Activated T-helper 17 cell treated with anti-CD3 and anti-CD28 coated beads, Interleukin-2, amount 50 U/mL, for 72 hours (primary cell): Measurements from ENCODE around the gene TRAPPC2B. TPM values are rescaled to one million over a fixed set of nuclear protein-coding genes. Genes with fewer than 3 reads are reported as not detected.
"Not testable (repeated sequence)": the region's sequence is repeated elsewhere in the genome, so short reads cannot be mapped to it uniquely, and the experiment has no call there.

Experiments
- ATAC-seq: fragments of 150-1000 bp; cut with Tn5 transposase; replicated peaks from 2 replicates; pipeline ENCODE4 v1.10.0; 2021; ENCODE audit warnings: mild to moderate bottlenecking, moderate library complexity
- H3K27ac Mint-ChIP-seq: one replicate; pipeline ENCODE4 v1.8.0; 2022; ENCODE audit warnings: mixed read lengths
- H3K27me3 Mint-ChIP-seq: one replicate; pipeline ENCODE4 v1.8.0; 2022; ENCODE audit warnings: mixed read lengths
- H3K36me3 Mint-ChIP-seq: one replicate; pipeline ENCODE4 v1.8.0; 2022; ENCODE audit warnings: low read depth, mild to moderate bottlenecking, mixed read lengths
- H3K4me1 Mint-ChIP-seq: one replicate; pipeline ENCODE4 v1.8.0; 2022; ENCODE audit warnings: mixed read lengths
- H3K4me3 Mint-ChIP-seq: one replicate; pipeline ENCODE4 v1.8.0; 2022; ENCODE audit warnings: mild to moderate bottlenecking, mixed read lengths
- H3K9me3 Mint-ChIP-seq: one replicate; pipeline ENCODE4 v1.8.0; 2022; ENCODE audit warnings: mixed read lengths
- total RNA-seq, 2 donors: library from RNA; stranded (reverse); gene quantifications; one replicate each; pipeline ENCODE4 v1.2.3, GENCODE V29; 2022

TRAPPC2B gene
- total RNA-seq, 2 donors from 2014 or later: 4.5 to 8.8 TPM

GRCh38 chr19:57351867-57352266 lies 11.5 kb upstream of the TRAPPC2B start:
- ATAC-seq: no peak
- peaks cover 61% of the 10 kb centered on the region for H3K36me3 Mint-ChIP-seq

GRCh38 chr19:57355916-57356315 lies 7.4 kb upstream of the TRAPPC2B start:
- Mint-ChIP-seq H3K9me3 (peaks cover 26% of the 10 kb centered on the region), H3K4me1 (peaks cover 28% of the 10 kb centered on the region), H3K27ac (no peak overlapping the region), H3K4me3 (no peak overlapping the region), H3K27me3 (no peaks in the 10 kb centered on the region), H3K36me3 (peaks cover 71% of the 10 kb centered on the region)
- ATAC-seq: no peak

More at GRCh38 chr19:57351867-57352266, 11.5 kb upstream of the TRAPPC2B start:
- H3K27ac Mint-ChIP-seq: peak overlapping the region; percentile 97
- peaks cover 31% of the 10 kb centered on the region for H3K4me1 Mint-ChIP-seq
- peak overlapping the region; percentile 98 for H3K4me3 Mint-ChIP-seq
- peaks cover 4% of the 10 kb centered on the region for H3K27me3 Mint-ChIP-seq
- H3K9me3 Mint-ChIP-seq: peaks cover 23% of the 10 kb centered on the region

GRCh38 chr19:57357406-57357805 lies 5.9 kb upstream of the TRAPPC2B start:
- Mint-ChIP-seq H3K36me3 (peaks cover 56% of the 10 kb centered on the region), H3K27me3 (no peaks in the 10 kb centered on the region), H3K9me3 (peaks cover 23% of the 10 kb centered on the region), H3K4me1 (peaks cover 14% of the 10 kb centered on the region), H3K27ac (no peak overlapping the region), H3K4me3 (no peak overlapping the region)
- no peak for ATAC-seq

- ATAC-seq: no peak
- peaks cover 25% of the 10 kb centered on the region for H3K9me3 Mint-ChIP-seq
- peaks cover 51% of the 10 kb centered on the region for H3K36me3 Mint-ChIP-seq
- H3K27ac Mint-ChIP-seq: no peak overlapping the region
- H3K27me3 Mint-ChIP-seq: no peaks in the 10 kb centered on the region
- peaks cover 21% of the 10 kb centered on the region for H3K4me1 Mint-ChIP-seq
- no peak overlapping the region for H3K4me3 Mint-ChIP-seq
Measured at GRCh38 chr19:57359300-57359699, 4.1 kb upstream of the TRAPPC2B start.

DNA sequence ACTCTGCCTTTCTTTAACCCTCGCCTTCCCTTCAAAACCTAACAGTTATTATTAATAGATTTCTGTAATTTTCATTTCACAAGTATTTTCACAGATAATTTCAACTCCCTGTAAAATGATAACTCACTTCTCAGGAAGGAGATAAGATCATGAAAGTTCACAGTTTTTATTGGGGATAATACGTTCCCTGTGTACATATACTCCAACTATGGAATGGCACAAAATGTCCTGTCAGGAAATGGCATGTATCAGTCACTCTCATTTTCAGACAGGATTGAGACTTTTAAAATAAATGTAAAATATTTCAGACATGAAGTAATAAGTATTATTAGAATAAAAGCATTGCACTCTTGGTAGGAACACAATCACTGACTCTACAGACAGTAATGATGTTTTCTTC lies 932 bp upstream of the TRAPPC2B start:
- peak overlapping the region; percentile 82 for H3K4me3 Mint-ChIP-seq
- peaks cover 22% of the 10 kb centered on the region for H3K36me3 Mint-ChIP-seq
- H3K9me3 Mint-ChIP-seq: peaks cover 11% of the 10 kb centered on the region
- H3K4me1 Mint-ChIP-seq: peaks cover 18% of the 10 kb centered on the region
- H3K27ac Mint-ChIP-seq: peak overlapping the region; percentile 96
- ATAC-seq: no peak
- no peaks in the 10 kb centered on the region for H3K27me3 Mint-ChIP-seq

GRCh38 chr19:57363688-57364181 lies 384 bp downstream of the TRAPPC2B start:
- Mint-ChIP-seq H3K9me3 (peaks cover 9% of the 10 kb centered on the region), H3K4me1 (peaks cover 18% of the 10 kb centered on the region), H3K27ac (peak overlapping the region; percentile 96), H3K4me3 (peak overlapping the region; percentile 82), H3K36me3 (peaks cover 16% of the 10 kb centered on the region), H3K27me3 (no peaks in the 10 kb centered on the region)
- ATAC-seq: peak; percentile 5

GRCh38 chr19:57366776-57367175 lies 3.4 kb downstream of the TRAPPC2B start:
- peaks cover 37% of the 10 kb centered on the region for H3K36me3 Mint-ChIP-seq
- peaks cover 9% of the 10 kb centered on the region for H3K9me3 Mint-ChIP-seq
- no peak overlapping the region for H3K4me3 Mint-ChIP-seq
- H3K4me1 Mint-ChIP-seq: peaks cover 18% of the 10 kb centered on the region
- no peak for ATAC-seq
- no peak overlapping the region for H3K27ac Mint-ChIP-seq
- H3K27me3 Mint-ChIP-seq: no peaks in the 10 kb centered on the region

GRCh38 chr19:57374179-57374578 lies 10.8 kb downstream of the TRAPPC2B start:
- Mint-ChIP-seq H3K27ac (no peak overlapping the region), H3K36me3 (peaks cover 90% of the 10 kb centered on the region), H3K9me3 (peaks cover 28% of the 10 kb centered on the region), H3K27me3 (no peaks in the 10 kb centered on the region), H3K4me1 (no peaks in the 10 kb centered on the region), H3K4me3 (no peak overlapping the region)
- no peak for ATAC-seq

GRCh38 chr19:57374647-57375046 lies 11.3 kb downstream of the TRAPPC2B start:
- H3K9me3 Mint-ChIP-seq: peaks cover 32% of the 10 kb centered on the region
- H3K36me3 Mint-ChIP-seq: peaks cover 90% of the 10 kb centered on the region
- ATAC-seq, H3K27me3 Mint-ChIP-seq, H3K4me1 Mint-ChIP-seq, H3K4me3 Mint-ChIP-seq, H3K27ac Mint-ChIP-seq: not testable (repeated sequence)

- Mint-ChIP-seq H3K9me3 (peaks cover 39% of the 10 kb centered on the region), H3K36me3 (peaks cover 78% of the 10 kb centered on the region), H3K27ac (no peak overlapping the region), H3K27me3 (no peaks in the 10 kb centered on the region), H3K4me1 (no peaks in the 10 kb centered on the region), H3K4me3 (no peak overlapping the region)
- no peak for ATAC-seq
Measured at GRCh38 chr19:57376151-57376550, 12.8 kb downstream of the TRAPPC2B start.

- H3K9me3 Mint-ChIP-seq: peaks cover 32% of the 10 kb centered on the region
- no peak for ATAC-seq
- H3K36me3 Mint-ChIP-seq: peaks cover 63% of the 10 kb centered on the region
- H3K27me3 Mint-ChIP-seq: no peaks in the 10 kb centered on the region
- H3K27ac Mint-ChIP-seq: no peak overlapping the region
- H3K4me3 Mint-ChIP-seq: no peak overlapping the region
- no peaks in the 10 kb centered on the region for H3K4me1 Mint-ChIP-seq
Measured at GRCh38 chr19:57377498-57378146, 14.3 kb downstream of the TRAPPC2B start.

DNA sequence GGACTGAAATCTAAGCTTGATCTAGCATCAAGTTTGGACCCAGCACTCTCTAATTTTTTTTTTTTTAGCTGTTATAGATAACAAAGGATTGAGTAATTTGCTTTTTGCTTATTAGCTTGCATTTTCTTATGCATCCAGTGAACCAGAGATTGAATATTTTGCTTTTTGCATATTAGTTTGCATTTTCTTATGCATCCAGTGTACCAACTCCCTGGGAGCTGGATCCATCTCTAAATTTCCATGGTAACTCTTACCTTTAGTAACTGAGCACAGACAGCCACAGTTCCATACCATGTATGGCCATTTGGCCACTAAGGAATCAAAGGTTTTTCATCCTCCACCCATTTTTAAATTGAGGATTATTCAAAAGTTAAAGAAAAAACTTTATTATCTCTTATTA lies 17.6 kb downstream of the TRAPPC2B start:
- Mint-ChIP-seq H3K36me3 (peaks cover 30% of the 10 kb centered on the region), H3K27me3 (no peaks in the 10 kb centered on the region), H3K9me3 (peaks cover 24% of the 10 kb centered on the region), H3K4me3 (no peak overlapping the region), H3K4me1 (no peaks in the 10 kb centered on the region), H3K27ac (no peak overlapping the region)
- ATAC-seq: no peak

DNA sequence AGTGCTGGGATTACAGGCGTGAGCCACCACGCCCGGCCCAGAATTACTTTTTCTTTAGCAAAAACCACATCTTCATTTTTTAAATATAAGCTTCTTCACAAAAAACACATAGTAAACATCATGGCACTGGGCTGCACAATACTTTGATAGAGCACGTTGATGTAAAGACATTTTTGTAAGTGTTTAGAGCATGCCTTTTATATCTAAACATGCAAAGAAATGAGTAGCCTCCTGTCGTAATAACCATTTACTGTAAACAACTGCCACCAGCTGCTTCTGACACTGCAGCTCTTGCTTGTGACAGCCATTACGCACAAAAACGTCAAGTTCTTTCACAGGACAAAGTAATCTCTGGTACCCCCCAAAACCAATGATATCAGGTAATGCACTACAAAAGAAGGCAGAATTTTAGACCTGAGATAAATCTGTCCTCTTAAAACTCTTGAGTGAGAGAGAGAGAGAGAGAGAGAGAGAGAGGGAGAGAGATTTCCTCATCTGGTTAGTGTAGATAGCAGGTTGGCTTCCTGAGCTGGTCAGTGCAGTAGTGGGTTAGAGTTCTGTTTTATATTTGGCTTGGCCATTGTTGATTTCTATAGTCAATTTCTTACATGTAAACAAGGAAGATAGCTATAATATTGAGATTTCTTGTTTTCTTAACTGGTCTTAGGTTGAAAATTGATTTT lies 19.6 kb downstream of the TRAPPC2B start:
- no peak for ATAC-seq
- peaks cover 14% of the 10 kb centered on the region for H3K9me3 Mint-ChIP-seq
- no peaks in the 10 kb centered on the region for H3K4me1 Mint-ChIP-seq
- H3K36me3 Mint-ChIP-seq: peaks cover 10% of the 10 kb centered on the region
- H3K27ac Mint-ChIP-seq: no peak overlapping the region
- no peak overlapping the region for H3K4me3 Mint-ChIP-seq
- H3K27me3 Mint-ChIP-seq: no peaks in the 10 kb centered on the region

- H3K27ac Mint-ChIP-seq: peak overlapping the region; percentile 92
Measured at GRCh38 chr19:57389194-57389729, 25.9 kb downstream of the TRAPPC2B start.

More at GRCh38 chr19:57389194-57389729, 25.9 kb downstream of the TRAPPC2B start:
- Mint-ChIP-seq H3K9me3 (peaks cover 5% of the 10 kb centered on the region), H3K4me1 (peaks cover 15% of the 10 kb centered on the region), H3K36me3 (peaks cover 46% of the 10 kb centered on the region), H3K4me3 (peak overlapping the region; percentile 86), H3K27me3 (no peaks in the 10 kb centered on the region)
- ATAC-seq: peak; percentile 5
